Kasumi-1 (cell line): ENCODE data around the gene DDX39A.

Experiments
- DNase-seq, 2 experiments: peaks; one replicate each; lab custom pipeline; 2025; lab: John Stamatoyannopoulos, UW

DDX39A gene

DNA sequence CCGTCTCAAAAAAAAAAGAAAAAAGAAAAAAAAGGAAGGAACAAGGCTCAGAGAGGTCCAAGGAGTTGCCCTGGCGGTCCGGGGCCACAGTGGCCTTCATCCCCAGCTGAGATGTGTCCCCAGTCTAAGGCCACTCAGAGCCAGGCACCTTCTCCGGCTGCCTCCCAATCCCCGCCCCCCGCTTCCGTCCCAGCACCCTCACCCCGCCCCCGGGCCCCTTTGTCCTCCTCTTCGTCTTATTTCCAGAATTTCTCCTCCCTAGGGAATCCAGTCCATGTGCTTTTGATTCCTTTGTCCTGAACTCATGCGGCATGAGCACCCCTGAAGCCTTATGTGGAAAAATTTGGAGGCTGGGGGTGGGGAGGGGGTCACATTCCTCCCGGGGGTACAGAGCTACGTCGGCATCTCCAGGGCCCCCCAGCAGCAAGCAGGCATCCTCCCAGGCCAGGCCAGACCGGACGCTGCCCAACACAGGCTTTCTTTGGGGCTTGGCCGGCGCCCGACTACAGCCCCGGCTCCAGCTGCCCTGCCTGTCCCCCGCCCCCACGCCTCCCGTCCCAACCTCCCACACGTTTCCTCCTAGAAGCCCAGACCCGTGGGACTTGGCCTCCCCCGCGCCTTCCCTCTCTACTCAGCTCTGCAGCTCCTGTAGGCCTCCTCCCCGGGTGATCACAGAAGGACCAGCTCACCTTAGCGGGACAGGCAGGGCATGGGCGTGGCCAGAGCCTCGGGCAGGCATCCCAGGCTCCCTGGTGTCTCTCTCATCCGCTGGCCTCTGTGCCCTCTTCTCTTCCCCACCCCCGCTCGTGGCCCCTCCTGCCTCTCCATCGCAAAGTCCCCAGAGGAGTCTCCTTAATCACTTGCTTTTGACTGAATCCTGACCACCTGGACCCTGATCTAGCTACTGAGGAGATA is 55.7 kb downstream of the DDX39A start:
- peak; percentile 69 for DNase-seq

DNA sequence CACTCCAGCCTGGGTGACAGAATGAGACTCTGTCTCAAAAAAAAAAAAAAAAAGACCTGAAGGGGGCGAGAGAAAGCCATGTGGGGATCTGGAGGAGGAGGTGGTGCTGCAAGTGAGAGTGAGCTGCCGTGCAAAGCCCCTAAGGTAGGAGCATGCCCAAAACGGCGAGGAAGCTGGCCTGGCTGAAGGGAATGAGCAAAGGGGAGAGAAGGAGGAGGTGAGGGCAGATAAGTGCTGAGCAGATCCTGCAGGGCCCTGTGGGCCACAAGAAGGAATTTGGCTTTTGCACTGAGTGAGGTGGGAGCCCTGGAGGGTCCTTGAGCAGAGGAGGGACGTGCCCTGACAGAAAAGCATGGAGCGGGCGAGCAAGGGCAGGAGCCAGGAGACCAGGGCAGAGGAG is 57.3 kb downstream of the DDX39A start:
- DNase-seq, result peak; percentile 80 to 82
